Measurements from ENCODE around the gene TRIM32.

Gene TRIM32, protein sequence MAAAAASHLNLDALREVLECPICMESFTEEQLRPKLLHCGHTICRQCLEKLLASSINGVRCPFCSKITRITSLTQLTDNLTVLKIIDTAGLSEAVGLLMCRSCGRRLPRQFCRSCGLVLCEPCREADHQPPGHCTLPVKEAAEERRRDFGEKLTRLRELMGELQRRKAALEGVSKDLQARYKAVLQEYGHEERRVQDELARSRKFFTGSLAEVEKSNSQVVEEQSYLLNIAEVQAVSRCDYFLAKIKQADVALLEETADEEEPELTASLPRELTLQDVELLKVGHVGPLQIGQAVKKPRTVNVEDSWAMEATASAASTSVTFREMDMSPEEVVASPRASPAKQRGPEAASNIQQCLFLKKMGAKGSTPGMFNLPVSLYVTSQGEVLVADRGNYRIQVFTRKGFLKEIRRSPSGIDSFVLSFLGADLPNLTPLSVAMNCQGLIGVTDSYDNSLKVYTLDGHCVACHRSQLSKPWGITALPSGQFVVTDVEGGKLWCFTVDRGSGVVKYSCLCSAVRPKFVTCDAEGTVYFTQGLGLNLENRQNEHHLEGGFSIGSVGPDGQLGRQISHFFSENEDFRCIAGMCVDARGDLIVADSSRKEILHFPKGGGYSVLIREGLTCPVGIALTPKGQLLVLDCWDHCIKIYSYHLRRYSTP

DNA sequence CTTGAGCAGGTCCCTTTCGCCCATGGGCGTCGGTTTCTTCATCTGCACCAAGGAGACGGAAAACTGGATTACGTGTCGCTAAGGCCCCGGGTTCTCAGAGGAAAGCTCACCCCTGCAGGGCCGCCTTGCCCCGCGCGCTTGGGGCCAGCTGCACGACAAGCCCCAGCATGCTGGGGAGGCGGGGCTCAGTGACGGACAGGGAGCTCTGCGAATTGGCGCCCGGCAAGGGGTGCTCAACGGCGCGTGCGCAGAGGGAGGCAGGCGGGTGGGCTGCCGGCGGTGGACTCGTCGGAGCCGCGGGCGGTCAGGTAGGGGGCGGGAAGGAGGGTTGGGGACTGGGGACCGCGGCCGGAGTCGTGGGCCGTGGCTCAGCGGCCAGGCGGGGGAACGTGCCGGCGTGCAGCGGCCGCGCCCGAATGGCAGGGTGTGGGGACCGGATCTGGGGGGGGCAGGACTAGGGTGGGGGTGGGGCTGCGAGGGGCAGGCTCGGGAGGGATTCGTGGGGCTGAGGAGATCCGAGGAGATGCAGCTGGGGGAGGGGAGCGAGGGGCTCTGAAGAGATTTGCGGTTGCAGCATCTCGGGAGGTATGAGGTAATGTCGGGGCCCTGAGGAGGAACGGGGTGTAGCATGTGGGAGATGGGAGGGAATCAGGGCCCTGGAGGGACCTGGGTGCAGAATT, at the start of gene TRIM32:
Gene TRIM32, plus strand, starts transcription at position 232 of the 680 bp plus-strand sequence. CDS start 10,438 bp downstream, outside the sequence.
- peak; percentile 84 to 98 for DNase-seq (ENCODE audit: low spot score in 2 of 2)
- peaks cover 18% of the 10 kb centered on the region for H3K4me1 ChIP-seq
- H3K4me3 ChIP-seq = peak within 1 kb of the TSS; percentile 57
- H3K9me3 ChIP-seq = peaks cover 3% of the 10 kb centered on the region; the same call in 1 of the 2 replicates
- H3K36me3 ChIP-seq (replicated peaks) = no peaks in the 10 kb centered on the region
- in situ Hi-C loops (cut with MboI; ENCODE audit: low sequenced_read_pairs) = no loop called here
- H3K27me3 ChIP-seq (ENCODE audit: low read depth) = no peaks in the 10 kb centered on the region

GRCh38 chr9:116639251-116639741, 47.8 kb upstream of the TRIM32 start:
- in situ Hi-C loops (cut with MboI; ENCODE audit: low sequenced_read_pairs) = no loop called here

DNA sequence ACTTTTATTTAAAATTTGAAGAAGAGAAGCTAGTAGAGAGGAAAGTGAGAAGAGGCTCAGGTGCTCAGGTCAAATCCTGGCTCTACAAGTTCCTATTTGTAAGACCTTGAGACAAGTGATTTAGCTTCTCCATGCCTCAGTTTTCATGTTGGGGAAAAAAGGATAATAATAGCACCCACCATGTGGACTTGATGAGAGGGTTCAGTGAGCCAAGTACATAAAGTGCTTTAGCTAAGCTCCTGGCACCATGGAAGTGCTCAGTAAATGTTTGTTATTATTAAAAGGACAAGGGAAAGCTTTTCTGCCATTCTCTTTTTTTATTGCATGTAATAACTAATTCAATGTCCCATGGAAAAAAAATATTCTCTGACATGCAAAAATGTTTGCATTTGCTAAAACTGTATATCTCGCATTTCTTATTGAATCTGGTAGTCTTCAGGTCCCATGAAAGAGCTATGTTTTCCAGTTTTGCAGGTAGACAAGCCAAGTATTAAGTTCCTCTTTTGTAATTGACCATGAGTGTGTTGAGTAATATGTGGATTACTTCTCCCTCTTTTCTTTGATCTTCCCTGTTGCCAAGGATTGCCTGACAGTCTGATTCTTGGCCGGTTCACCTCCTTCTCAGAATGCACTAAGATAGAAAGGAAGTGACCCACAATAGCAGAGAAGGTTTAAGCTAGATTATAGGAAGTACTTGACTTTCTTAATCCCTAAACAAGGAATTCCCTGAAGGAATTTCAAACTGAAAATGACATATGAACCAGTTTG, 45.6 kb upstream of the TRIM32 start:
- in situ Hi-C loops (cut with MboI; ENCODE audit: low sequenced_read_pairs) = no loop called here
- Histone ChIP-seq H3K9me3 (no peaks in the 10 kb centered on the region), H3K4me3 (no peak overlapping the region), H3K27me3 (ENCODE audit: low read depth) (no peaks in the 10 kb centered on the region), H3K36me3 (replicated peaks) (no peaks in the 10 kb centered on the region), H3K4me1 (no peaks in the 10 kb centered on the region)
- DNase-seq (ENCODE audit: low spot score in 2 of 2) = no peak

More at GRCh38 chr9:116639251-116639741, 47.8 kb upstream of the TRIM32 start:
- Histone ChIP-seq H3K27me3 (ENCODE audit: low read depth) (no peaks in the 10 kb centered on the region), H3K4me3 (no peak overlapping the region), H3K36me3 (replicated peaks) (no peaks in the 10 kb centered on the region), H3K4me1 (no peaks in the 10 kb centered on the region), H3K9me3 (no peaks in the 10 kb centered on the region)
- DNase-seq (ENCODE audit: low spot score in 2 of 2) = no peak

GRCh38 chr9:116643691-116644090, 43.4 kb upstream of the TRIM32 start:
- Histone ChIP-seq H3K36me3 (replicated peaks) (no peaks in the 10 kb centered on the region), H3K4me3 (no peak overlapping the region), H3K27me3 (ENCODE audit: low read depth) (no peaks in the 10 kb centered on the region), H3K4me1 (no peaks in the 10 kb centered on the region), H3K9me3 (no peaks in the 10 kb centered on the region)
- in situ Hi-C loops (cut with MboI; ENCODE audit: low sequenced_read_pairs) = no loop called here
- no peak for DNase-seq (ENCODE audit: low spot score in 2 of 2)

DNA sequence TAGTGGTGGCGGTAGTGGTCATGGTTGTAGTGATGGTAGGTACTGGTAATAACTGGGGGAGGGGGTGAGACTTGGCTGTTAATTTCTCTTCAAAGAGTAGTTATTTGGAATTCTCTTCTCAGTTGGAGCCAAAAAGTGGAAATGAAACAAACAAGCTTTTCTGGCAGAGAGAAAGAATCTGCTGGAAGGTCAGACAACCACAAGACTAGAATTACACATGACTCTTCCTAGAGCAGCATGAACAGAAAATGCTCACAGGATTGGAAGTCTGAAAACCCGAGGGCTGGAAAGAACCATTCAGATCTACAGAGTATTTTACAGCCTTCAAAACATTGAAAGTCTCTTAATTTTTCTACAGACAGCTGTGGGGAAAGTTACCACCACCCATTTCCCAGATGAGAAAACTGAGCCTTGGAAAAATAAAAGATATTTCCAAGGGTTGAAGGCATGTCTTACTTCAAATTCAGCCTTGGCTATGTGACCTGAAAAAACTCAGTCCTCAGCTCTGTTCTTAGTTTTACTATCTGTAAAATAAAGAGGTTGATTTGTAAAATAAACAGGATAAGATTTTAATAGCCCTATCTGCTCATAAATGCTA, 42.9 kb upstream of the TRIM32 start:
- Histone ChIP-seq H3K36me3 (replicated peaks) (no peaks in the 10 kb centered on the region), H3K4me3 (no peak overlapping the region), H3K4me1 (no peaks in the 10 kb centered on the region), H3K27me3 (ENCODE audit: low read depth) (no peaks in the 10 kb centered on the region), H3K9me3 (no peaks in the 10 kb centered on the region)
- no peak for DNase-seq (ENCODE audit: low spot score in 2 of 2)
- in situ Hi-C loops (cut with MboI; ENCODE audit: low sequenced_read_pairs) = no loop called here

- Histone ChIP-seq H3K27me3 (ENCODE audit: low read depth) (no peaks in the 10 kb centered on the region), H3K4me1 (no peaks in the 10 kb centered on the region), H3K4me3 (no peak overlapping the region), H3K9me3 (no peaks in the 10 kb centered on the region), H3K36me3 (replicated peaks) (no peaks in the 10 kb centered on the region)
- in situ Hi-C loops (cut with MboI; ENCODE audit: low sequenced_read_pairs) = no loop called here
- DNase-seq (ENCODE audit: low spot score in 2 of 2) = no peak
These were observed 40.2 kb upstream of the TRIM32 start for GRCh38 chr9:116646661-116647514.

- H3K4me3 ChIP-seq = no peak overlapping the region
- H3K9me3 ChIP-seq = no peaks in the 10 kb centered on the region
- H3K36me3 ChIP-seq (replicated peaks) = no peaks in the 10 kb centered on the region
- in situ Hi-C loops (cut with MboI; ENCODE audit: low sequenced_read_pairs) = no loop called here
- no peaks in the 10 kb centered on the region for H3K27me3 ChIP-seq (ENCODE audit: low read depth)
- no peak for DNase-seq (ENCODE audit: low spot score in 2 of 2)
- H3K4me1 ChIP-seq = no peaks in the 10 kb centered on the region
These were observed 39.6 kb upstream of the TRIM32 start for GRCh38 chr9:116647515-116647809.

DNA sequence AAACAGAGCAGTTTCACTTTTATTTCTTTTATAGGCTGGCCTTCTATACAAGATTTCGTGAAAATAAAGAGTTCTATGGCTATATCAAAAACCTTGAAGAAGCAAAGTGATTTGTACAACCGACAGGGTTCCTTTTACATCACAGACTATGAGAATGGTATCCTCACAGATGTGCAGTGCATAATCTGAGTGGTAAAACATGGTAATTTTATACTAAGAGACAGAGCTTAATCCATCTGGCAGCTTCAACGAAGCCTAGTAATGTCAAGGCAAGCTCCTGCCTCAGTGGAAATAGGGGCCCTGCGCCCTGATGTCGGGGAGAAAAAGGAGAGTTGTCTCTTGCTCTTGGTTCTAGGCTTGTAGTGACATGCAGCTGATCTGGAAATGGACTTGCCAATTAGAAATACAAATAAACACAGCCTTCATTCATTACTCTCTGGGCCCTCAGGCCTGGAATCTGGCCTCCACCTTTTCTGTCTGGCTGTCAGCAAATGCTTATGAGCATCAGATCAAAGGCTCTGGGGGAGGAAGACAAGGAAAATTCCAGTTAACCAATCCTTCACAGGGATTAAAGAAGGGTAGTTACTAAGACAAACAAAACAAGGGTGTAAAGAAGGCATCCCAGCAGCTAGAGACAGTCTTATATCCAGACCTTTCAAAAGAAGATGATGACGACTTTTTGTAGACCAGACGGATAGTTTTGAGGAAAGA, 33.6 kb upstream of the TRIM32 start:
- peak; percentile 12 to 16 for DNase-seq (ENCODE audit: low spot score in 2 of 2)
- Histone ChIP-seq H3K4me3 (no peak overlapping the region), H3K36me3 (replicated peaks) (no peaks in the 10 kb centered on the region), H3K4me1 (peaks cover 3% of the 10 kb centered on the region; the same call in 1 of the 2 replicates), H3K9me3 (no peaks in the 10 kb centered on the region), H3K27me3 (ENCODE audit: low read depth) (no peaks in the 10 kb centered on the region)
- in situ Hi-C loops (cut with MboI; ENCODE audit: low sequenced_read_pairs) = loop anchor here (10.0 to 25.0 kb wide), 2 partner anchors 491 to 1059 kb away; partner anchors contain the start of gene PAPPA

- H3K4me1 ChIP-seq = peaks cover 3% of the 10 kb centered on the region; the same call in 1 of the 2 replicates
- in situ Hi-C loops (cut with MboI; ENCODE audit: low sequenced_read_pairs) = loop anchor here (10.0 to 25.0 kb wide), 2 partner anchors 492 to 1059 kb away; partner anchors contain the start of gene PAPPA
- H3K27me3 ChIP-seq (ENCODE audit: low read depth) = no peaks in the 10 kb centered on the region
- H3K36me3 ChIP-seq (replicated peaks) = no peaks in the 10 kb centered on the region
- no peaks in the 10 kb centered on the region for H3K9me3 ChIP-seq
- H3K4me3 ChIP-seq = no peak overlapping the region
- DNase-seq (ENCODE audit: low spot score in 2 of 2) = no peak
These were observed 33.1 kb upstream of the TRIM32 start for GRCh38 chr9:116654059-116654355.

DNA sequence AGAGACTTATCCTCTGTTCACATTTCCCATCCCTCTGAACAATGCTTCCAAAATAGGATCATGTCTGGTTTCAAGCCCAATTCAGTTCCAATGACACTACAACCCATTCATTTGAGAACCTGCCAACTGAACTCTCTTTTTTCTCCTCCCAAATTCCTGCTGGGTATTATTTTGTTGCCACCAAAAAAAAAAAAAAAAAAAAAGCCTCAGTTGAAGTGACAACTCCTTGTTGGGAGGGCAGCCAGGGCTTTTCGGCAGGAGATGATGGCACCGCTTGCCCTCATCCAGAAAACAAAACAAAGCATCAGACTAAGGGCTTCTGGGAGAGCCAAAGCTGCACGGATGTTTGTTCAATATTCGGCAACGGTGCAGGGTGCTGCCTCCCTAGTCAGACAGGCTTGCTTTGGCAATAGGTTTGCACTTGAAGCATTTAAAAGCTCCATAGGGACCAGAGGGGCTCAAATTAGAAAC, 30.6 kb upstream of the TRIM32 start:
- in situ Hi-C loops (cut with MboI; ENCODE audit: low sequenced_read_pairs) = loop anchor here (10.0 to 25.0 kb wide), 2 partner anchors 494 to 1062 kb away; partner anchors contain the start of gene PAPPA
- Histone ChIP-seq H3K4me3 (no peak overlapping the region), H3K27me3 (ENCODE audit: low read depth) (no peaks in the 10 kb centered on the region), H3K4me1 (peaks cover 3% of the 10 kb centered on the region; the same call in 1 of the 2 replicates), H3K9me3 (no peaks in the 10 kb centered on the region), H3K36me3 (replicated peaks) (no peaks in the 10 kb centered on the region)
- no peak for DNase-seq (ENCODE audit: low spot score in 2 of 2)

GRCh38 chr9:116656977-116657376, 30.1 kb upstream of the TRIM32 start:
- Histone ChIP-seq H3K27me3 (ENCODE audit: low read depth) (no peaks in the 10 kb centered on the region), H3K9me3 (no peaks in the 10 kb centered on the region), H3K4me3 (no peak overlapping the region), H3K4me1 (peaks cover 3% of the 10 kb centered on the region; the same call in 1 of the 2 replicates), H3K36me3 (replicated peaks) (no peaks in the 10 kb centered on the region)
- in situ Hi-C loops (cut with MboI; ENCODE audit: low sequenced_read_pairs) = loop anchor here (10.0 to 25.0 kb wide), 2 partner anchors 495 to 1062 kb away; partner anchors contain the start of gene PAPPA
- no peak for DNase-seq (ENCODE audit: low spot score in 2 of 2)
